ENCODE measurements around the gene RAVER1. TPM values are rescaled to one million over a fixed set of nuclear protein-coding genes. Genes with fewer than 3 reads are reported as not detected.

The RAVER1 gene
- total and polyA plus RNA-seq, 2 of the 13 experiments (the other 11 are each of a cell fraction or from before 2014, with no cell fraction given), result 3.6 to 7.9 TPM

DNA sequence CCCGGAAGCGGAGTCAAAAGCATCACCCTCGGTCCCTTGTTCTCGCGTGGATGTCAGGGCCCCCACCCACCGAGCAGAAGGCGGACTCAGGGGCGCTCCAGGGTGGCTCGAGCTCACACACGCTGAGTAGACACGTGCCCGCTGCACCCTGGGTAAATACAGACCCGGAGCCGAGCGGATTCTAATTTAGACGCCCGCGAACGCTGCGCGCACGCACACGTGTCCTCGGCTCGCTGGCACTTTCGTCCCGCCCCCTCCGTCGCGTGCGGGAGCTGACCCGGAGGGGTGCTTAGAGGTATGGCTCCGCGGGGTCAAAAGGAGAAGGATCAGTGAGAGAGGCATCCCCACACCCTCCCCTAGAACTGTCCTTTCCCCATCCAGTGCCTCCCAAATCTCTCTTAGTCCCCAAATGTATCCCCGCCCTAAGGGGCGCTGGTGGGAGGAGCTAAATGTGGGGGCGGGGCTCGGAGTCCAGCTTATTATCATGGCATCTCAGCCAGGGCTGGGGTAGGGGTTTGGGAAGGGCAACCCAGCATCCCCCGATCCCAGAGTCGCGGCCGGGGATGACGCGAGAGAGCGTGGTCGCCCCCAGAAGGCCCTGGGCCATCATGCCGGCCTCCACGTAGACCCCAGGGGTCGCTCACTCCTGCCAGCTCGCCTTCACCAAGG lies 44.0 kb downstream of the RAVER1 start (continued):
- TF ChIP-seq, protein P1, sequence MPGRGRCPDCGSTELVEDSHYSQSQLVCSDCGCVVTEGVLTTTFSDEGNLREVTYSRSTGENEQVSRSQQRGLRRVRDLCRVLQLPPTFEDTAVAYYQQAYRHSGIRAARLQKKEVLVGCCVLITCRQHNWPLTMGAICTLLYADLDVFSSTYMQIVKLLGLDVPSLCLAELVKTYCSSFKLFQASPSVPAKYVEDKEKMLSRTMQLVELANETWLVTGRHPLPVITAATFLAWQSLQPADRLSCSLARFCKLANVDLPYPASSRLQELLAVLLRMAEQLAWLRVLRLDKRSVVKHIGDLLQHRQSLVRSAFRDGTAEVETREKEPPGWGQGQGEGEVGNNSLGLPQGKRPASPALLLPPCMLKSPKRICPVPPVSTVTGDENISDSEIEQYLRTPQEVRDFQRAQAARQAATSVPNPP (CRISPR knock-in tag; IDR thresholded peaks at IDR 0.05), result no peak
- TF ChIP-seq SUZ12 (IDR thresholded peaks at IDR 0.05; ENCODE audit: low read depth, low read length), result no peak
- TF ChIP-seq SSRP1 (CRISPR knock-in tag; IDR thresholded peaks at IDR 0.05), result no peak
- TF ChIP-seq, protein P2, sequence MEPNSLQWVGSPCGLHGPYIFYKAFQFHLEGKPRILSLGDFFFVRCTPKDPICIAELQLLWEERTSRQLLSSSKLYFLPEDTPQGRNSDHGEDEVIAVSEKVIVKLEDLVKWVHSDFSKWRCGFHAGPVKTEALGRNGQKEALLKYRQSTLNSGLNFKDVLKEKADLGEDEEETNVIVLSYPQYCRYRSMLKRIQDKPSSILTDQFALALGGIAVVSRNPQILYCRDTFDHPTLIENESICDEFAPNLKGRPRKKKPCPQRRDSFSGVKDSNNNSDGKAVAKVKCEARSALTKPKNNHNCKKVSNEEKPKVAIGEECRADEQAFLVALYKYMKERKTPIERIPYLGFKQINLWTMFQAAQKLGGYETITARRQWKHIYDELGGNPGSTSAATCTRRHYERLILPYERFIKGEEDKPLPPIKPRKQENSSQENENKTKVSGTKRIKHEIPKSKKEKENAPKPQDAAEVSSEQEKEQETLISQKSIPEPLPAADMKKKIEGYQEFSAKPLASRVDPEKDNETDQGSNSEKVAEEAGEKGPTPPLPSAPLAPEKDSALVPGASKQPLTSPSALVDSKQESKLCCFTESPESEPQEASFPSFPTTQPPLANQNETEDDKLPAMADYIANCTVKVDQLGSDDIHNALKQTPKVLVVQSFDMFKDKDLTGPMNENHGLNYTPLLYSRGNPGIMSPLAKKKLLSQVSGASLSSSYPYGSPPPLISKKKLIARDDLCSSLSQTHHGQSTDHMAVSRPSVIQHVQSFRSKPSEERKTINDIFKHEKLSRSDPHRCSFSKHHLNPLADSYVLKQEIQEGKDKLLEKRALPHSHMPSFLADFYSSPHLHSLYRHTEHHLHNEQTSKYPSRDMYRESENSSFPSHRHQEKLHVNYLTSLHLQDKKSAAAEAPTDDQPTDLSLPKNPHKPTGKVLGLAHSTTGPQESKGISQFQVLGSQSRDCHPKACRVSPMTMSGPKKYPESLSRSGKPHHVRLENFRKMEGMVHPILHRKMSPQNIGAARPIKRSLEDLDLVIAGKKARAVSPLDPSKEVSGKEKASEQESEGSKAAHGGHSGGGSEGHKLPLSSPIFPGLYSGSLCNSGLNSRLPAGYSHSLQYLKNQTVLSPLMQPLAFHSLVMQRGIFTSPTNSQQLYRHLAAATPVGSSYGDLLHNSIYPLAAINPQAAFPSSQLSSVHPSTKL (CRISPR knock-in tag; IDR thresholded peaks at IDR 0.05), result no peak
- TF ChIP-seq ZNF564 (CRISPR knock-in tag; IDR thresholded peaks at IDR 0.05), result no peak
- TF ChIP-seq NFYC (CRISPR knock-in tag; IDR thresholded peaks at IDR 0.05), result no peak
- TF ChIP-seq, protein P3, sequence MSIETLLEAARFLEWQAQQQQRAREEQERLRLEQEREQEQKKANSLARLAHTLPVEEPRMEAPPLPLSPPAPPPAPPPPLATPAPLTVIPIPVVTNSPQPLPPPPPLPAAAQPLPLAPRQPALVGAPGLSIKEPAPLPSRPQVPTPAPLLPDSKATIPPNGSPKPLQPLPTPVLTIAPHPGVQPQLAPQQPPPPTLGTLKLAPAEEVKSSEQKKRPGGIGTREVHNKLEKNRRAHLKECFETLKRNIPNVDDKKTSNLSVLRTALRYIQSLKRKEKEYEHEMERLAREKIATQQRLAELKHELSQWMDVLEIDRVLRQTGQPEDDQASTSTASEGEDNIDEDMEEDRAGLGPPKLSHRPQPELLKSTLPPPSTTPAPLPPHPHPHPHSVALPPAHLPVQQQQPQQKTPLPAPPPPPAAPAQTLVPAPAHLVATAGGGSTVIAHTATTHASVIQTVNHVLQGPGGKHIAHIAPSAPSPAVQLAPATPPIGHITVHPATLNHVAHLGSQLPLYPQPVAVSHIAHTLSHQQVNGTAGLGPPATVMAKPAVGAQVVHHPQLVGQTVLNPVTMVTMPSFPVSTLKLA (IDR thresholded peaks at IDR 0.05), result peak; percentile 37; the same call in 1 of the 2 replicates
- TF ChIP-seq PRPF4 (IDR thresholded peaks at IDR 0.05; ENCODE audit: low read depth, low read length, poor library complexity, severe bottlenecking), result no peak
- TF ChIP-seq, protein P4, sequence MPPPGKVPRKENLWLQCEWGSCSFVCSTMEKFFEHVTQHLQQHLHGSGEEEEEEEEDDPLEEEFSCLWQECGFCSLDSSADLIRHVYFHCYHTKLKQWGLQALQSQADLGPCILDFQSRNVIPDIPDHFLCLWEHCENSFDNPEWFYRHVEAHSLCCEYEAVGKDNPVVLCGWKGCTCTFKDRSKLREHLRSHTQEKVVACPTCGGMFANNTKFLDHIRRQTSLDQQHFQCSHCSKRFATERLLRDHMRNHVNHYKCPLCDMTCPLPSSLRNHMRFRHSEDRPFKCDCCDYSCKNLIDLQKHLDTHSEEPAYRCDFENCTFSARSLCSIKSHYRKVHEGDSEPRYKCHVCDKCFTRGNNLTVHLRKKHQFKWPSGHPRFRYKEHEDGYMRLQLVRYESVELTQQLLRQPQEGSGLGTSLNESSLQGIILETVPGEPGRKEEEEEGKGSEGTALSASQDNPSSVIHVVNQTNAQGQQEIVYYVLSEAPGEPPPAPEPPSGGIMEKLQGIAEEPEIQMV (CRISPR knock-in tag; IDR thresholded peaks at IDR 0.05; ENCODE audit: low read depth), result peak; percentile 37; the same call in 1 of the 2 replicates
- TF ChIP-seq, protein P5, sequence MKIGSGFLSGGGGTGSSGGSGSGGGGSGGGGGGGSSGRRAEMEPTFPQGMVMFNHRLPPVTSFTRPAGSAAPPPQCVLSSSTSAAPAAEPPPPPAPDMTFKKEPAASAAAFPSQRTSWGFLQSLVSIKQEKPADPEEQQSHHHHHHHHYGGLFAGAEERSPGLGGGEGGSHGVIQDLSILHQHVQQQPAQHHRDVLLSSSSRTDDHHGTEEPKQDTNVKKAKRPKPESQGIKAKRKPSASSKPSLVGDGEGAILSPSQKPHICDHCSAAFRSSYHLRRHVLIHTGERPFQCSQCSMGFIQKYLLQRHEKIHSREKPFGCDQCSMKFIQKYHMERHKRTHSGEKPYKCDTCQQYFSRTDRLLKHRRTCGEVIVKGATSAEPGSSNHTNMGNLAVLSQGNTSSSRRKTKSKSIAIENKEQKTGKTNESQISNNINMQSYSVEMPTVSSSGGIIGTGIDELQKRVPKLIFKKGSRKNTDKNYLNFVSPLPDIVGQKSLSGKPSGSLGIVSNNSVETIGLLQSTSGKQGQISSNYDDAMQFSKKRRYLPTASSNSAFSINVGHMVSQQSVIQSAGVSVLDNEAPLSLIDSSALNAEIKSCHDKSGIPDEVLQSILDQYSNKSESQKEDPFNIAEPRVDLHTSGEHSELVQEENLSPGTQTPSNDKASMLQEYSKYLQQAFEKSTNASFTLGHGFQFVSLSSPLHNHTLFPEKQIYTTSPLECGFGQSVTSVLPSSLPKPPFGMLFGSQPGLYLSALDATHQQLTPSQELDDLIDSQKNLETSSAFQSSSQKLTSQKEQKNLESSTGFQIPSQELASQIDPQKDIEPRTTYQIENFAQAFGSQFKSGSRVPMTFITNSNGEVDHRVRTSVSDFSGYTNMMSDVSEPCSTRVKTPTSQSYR (CRISPR knock-in tag; IDR thresholded peaks at IDR 0.05; ENCODE audit: borderline replicate concordance), result no peak
- peak; percentile 62; the same call in 1 of the 2 replicates for TF ChIP-seq TBX2 (CRISPR knock-in tag; IDR thresholded peaks at IDR 0.05; ENCODE audit: borderline replicate concordance)
- no peak for TF ChIP-seq GZF1 (CRISPR knock-in tag; IDR thresholded peaks at IDR 0.05)
- TF ChIP-seq RFX3 (CRISPR knock-in tag; IDR thresholded peaks at IDR 0.05), result no peak
- TF ChIP-seq ZNF256 (CRISPR knock-in tag; conservative IDR thresholded peaks at IDR 0.05), result no peak
- TF ChIP-seq KDM5A (IDR thresholded peaks at IDR 0.05; ENCODE audit: borderline replicate concordance, low read length), result no peak
- no peak for TF ChIP-seq FOXM1 (CRISPR knock-in tag; IDR thresholded peaks at IDR 0.05)
- TF ChIP-seq YEATS2 (CRISPR knock-in tag; IDR thresholded peaks at IDR 0.05; ENCODE audit: borderline replicate concordance), result no peak
- TF ChIP-seq, protein P6, sequence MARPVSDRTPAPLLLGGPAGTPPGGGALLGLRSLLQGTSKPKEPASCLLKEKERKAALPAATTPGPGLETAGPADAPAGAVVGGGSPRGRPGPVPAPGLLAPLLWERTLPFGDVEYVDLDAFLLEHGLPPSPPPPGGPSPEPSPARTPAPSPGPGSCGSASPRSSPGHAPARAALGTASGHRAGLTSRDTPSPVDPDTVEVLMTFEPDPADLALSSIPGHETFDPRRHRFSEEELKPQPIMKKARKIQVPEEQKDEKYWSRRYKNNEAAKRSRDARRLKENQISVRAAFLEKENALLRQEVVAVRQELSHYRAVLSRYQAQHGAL (CRISPR knock-in tag; IDR thresholded peaks at IDR 0.05; ENCODE audit: not compliant biosample characterization), result no peak

Measured in HepG2 (cell line).